ENCODE data around the gene AFG1L. TPM values are rescaled to one million over a fixed set of nuclear protein-coding genes. Genes with fewer than 3 reads are reported as not detected.
"Not testable (repeated sequence)": the region's sequence is repeated elsewhere in the genome, so short reads cannot be mapped to it uniquely, and the experiment has no call there.

The AFG1L gene
- total and polyA plus RNA-seq, 3 experiments from 2014 or later: 4.4 to 5.3 (median 4.4) TPM

- H3K4me1 Mint-ChIP-seq: peaks cover 53 to 89% (median 87%) of the 10 kb centered on the region in 3 donors
- POLR2A ChIA-PET: interaction anchor here (0.5 kb wide), 1 partner anchor 150 kb away, joined by 3 read pairs; no protein-coding TSS in a partner anchor
- peaks cover 30% of the 10 kb centered on the region for H3K4me1 ChIP-seq (ENCODE audit: insufficient read depth, low read length)
These were observed 40.1 kb upstream of the AFG1L start for GRCh38 chr6:108254433-108255410.

GRCh38 chr6:108260126-108260808 is 34.6 kb upstream of the AFG1L start:
- Histone ChIP-seq H3K4me3 (ENCODE audit: low read length) (peak overlapping the region; percentile 89), H3K4me1 (ENCODE audit: insufficient read depth, low read length) (peaks cover 29% of the 10 kb centered on the region), H3K9me3 (ENCODE audit: low read length) (no peaks in the 10 kb centered on the region), H3K27me3 (ENCODE audit: insufficient read depth, low read length, poor library complexity, severe bottlenecking) (no peaks in the 10 kb centered on the region), H3K27ac (ENCODE audit: low read depth, low read length) (peak overlapping the region; percentile 86), H3K36me3 (ENCODE audit: insufficient read depth, low read length) (no peaks in the 10 kb centered on the region)
- peak overlapping the region; percentile 89 to 99 (median 92) for H3K27ac Mint-ChIP-seq
- H3K4me3 Mint-ChIP-seq: peak overlapping the region; percentile 90 to 98 (median 93)
- H3K4me1 Mint-ChIP-seq: peaks cover 32 to 51% (median 49%) of the 10 kb centered on the region in 3 donors
- DNase-seq: peak in 3 of 5 donors; percentile 4 to 50 (median 15)
- H3K9me3 Mint-ChIP-seq: no peaks in the 10 kb centered on the region
- ChIA-PET POLR2A (interaction anchor here (0.6 to 2.0 kb wide), 6 partner anchors 9 to 1122 kb away, joined by 3 to 21 read pairs (median 6); partner anchors contain the start of genes AFG1L, CD164, CEP57L1 and SEC63), CTCF (interaction anchor here (1.0 to 1.2 kb wide), 3 partner anchors 8 to 801 kb away, joined by 3 to 4 read pairs (median 3); partner anchors contain the start of gene PDSS2)
- H3K36me3 Mint-ChIP-seq: peaks cover 0 to 15% (median 3%) of the 10 kb centered on the region in 3 donors
- H3K27me3 Mint-ChIP-seq: no peaks in the 10 kb centered on the region

More at GRCh38 chr6:108254433-108255410, 40.1 kb upstream of the AFG1L start:
- H3K27me3 Mint-ChIP-seq: no peaks in the 10 kb centered on the region
- DNase-seq: no peak
- Histone ChIP-seq H3K4me3 (ENCODE audit: low read length) (no peak overlapping the region), H3K36me3 (ENCODE audit: insufficient read depth, low read length) (no peaks in the 10 kb centered on the region), H3K27me3 (ENCODE audit: insufficient read depth, low read length, poor library complexity, severe bottlenecking) (no peaks in the 10 kb centered on the region), H3K27ac (ENCODE audit: low read depth, low read length) (no peak overlapping the region), H3K9me3 (ENCODE audit: low read length) (no peaks in the 10 kb centered on the region)
- H3K4me3 Mint-ChIP-seq: no peak overlapping the region
- CTCF ChIA-PET: no interaction called here
- no peaks in the 10 kb centered on the region for H3K9me3 Mint-ChIP-seq
- peaks cover 0 to 34% (median 7%) of the 10 kb centered on the region in 3 donors for H3K36me3 Mint-ChIP-seq
- H3K27ac Mint-ChIP-seq: peak overlapping the region in 6 of 8 donors; percentile 24 to 76 (median 55)

GRCh38 chr6:108260809-108261569 is 33.9 kb upstream of the AFG1L start, which contains the start of gene SNX3:
TSS of gene SNX3 (minus strand) at chr6:108261040. CDS start at chr6:108260921, 119 bp downstream.
- Histone ChIP-seq H3K9me3 (ENCODE audit: low read length) (no peaks in the 10 kb centered on the region), H3K27ac (ENCODE audit: low read depth, low read length) (peak within 1 kb of the TSS; percentile 86), H3K4me3 (ENCODE audit: low read length) (peak within 1 kb of the TSS; percentile 89), H3K36me3 (ENCODE audit: insufficient read depth, low read length) (no peaks in the 10 kb centered on the region), H3K4me1 (ENCODE audit: insufficient read depth, low read length) (peaks cover 28% of the 10 kb centered on the region), H3K27me3 (ENCODE audit: insufficient read depth, low read length, poor library complexity, severe bottlenecking) (no peaks in the 10 kb centered on the region)
- POLR2A ChIA-PET: interaction anchor here (0.6 to 2.0 kb wide), 9 partner anchors 9 to 1121 kb away, joined by 3 to 21 read pairs (median 5); partner anchors contain the start of genes AFG1L, CD164, CEP57L1 and SEC63
- Mint-ChIP-seq H3K9me3 (no peaks in the 10 kb centered on the region), H3K27ac (peak within 1 kb of the TSS; percentile 89 to 99 (median 98)), H3K4me3 (peak within 1 kb of the TSS; percentile 90 to 98 (median 93)), H3K27me3 (no peaks in the 10 kb centered on the region), H3K4me1 (peaks cover 29 to 43% (median 41%) of the 10 kb centered on the region in 3 donors), H3K36me3 (peaks cover 0 to 13% (median 3%) of the 10 kb centered on the region in 3 donors)
- CTCF ChIA-PET: interaction anchor here (1.0 to 1.2 kb wide), 4 partner anchors 9 to 802 kb away, joined by 3 to 4 read pairs (median 3); partner anchors contain the start of gene PDSS2
- DNase-seq: peak; percentile 82 to 94 (median 91)

GRCh38 chr6:108263371-108263770 is 31.5 kb upstream of the AFG1L start:
- no peaks in the 10 kb centered on the region for H3K9me3 Mint-ChIP-seq
- H3K36me3 ChIP-seq (ENCODE audit: insufficient read depth, low read length): no peaks in the 10 kb centered on the region
- H3K36me3 Mint-ChIP-seq: peaks cover 0 to 7% (median 0%) of the 10 kb centered on the region in 3 donors
- H3K9me3 ChIP-seq (ENCODE audit: low read length): no peaks in the 10 kb centered on the region
- ChIA-PET POLR2A (no interaction called here), CTCF (interaction anchor here (1.4 kb wide), 1 partner anchor 31 kb away, joined by 3 read pairs; the partner anchor contains the start of gene AFG1L)
- peak overlapping the region in 1 of 8 donors; percentile 38 for H3K27ac Mint-ChIP-seq
- H3K4me1 Mint-ChIP-seq: peaks cover 19 to 26% (median 24%) of the 10 kb centered on the region in 3 donors
- peaks cover 25% of the 10 kb centered on the region for H3K4me1 ChIP-seq (ENCODE audit: insufficient read depth, low read length)
- peak overlapping the region in 1 of 7 donors; percentile 13 for H3K4me3 Mint-ChIP-seq
- H3K27ac ChIP-seq (ENCODE audit: low read depth, low read length): no peak overlapping the region
- no peak overlapping the region for H3K4me3 ChIP-seq (ENCODE audit: low read length)
- H3K27me3 ChIP-seq (ENCODE audit: insufficient read depth, low read length, poor library complexity, severe bottlenecking): no peaks in the 10 kb centered on the region
- no peaks in the 10 kb centered on the region for H3K27me3 Mint-ChIP-seq
- no peak for DNase-seq

- no peak overlapping the region for H3K27ac Mint-ChIP-seq
- peaks cover 2 to 3% of the 10 kb centered on the region in 2 donors for H3K27me3 Mint-ChIP-seq
- H3K9me3 Mint-ChIP-seq: no peaks in the 10 kb centered on the region
- no peaks in the 10 kb centered on the region for H3K36me3 Mint-ChIP-seq
- H3K4me3 ChIP-seq (ENCODE audit: low read length): no peak overlapping the region
- ChIA-PET POLR2A (no interaction called here), CTCF (no interaction called here)
- H3K36me3 ChIP-seq (ENCODE audit: insufficient read depth, low read length): no peaks in the 10 kb centered on the region
- H3K4me1 Mint-ChIP-seq: no peaks in the 10 kb centered on the region
- no peak overlapping the region for H3K27ac ChIP-seq (ENCODE audit: low read depth, low read length)
- H3K27me3 ChIP-seq (ENCODE audit: insufficient read depth, low read length, poor library complexity, severe bottlenecking): no peaks in the 10 kb centered on the region
- no peaks in the 10 kb centered on the region for H3K4me1 ChIP-seq (ENCODE audit: insufficient read depth, low read length)
- no peak for DNase-seq
- H3K9me3 ChIP-seq (ENCODE audit: low read length): no peaks in the 10 kb centered on the region
- peak overlapping the region in 1 of 7 donors; percentile 9 for H3K4me3 Mint-ChIP-seq
These were observed 26.0 kb upstream of the AFG1L start for GRCh38 chr6:108268845-108269244.

- H3K4me3 Mint-ChIP-seq; H3K4me1 ChIP-seq (ENCODE audit: insufficient read depth, low read length): not testable (repeated sequence)
These were observed 24.9 kb upstream of the AFG1L start for GRCh38 chr6:108269955-108270354.

GRCh38 chr6:108274546-108274945 is 20.3 kb upstream of the AFG1L start:
- Histone ChIP-seq H3K4me3 (ENCODE audit: low read length) (no peak overlapping the region), H3K4me1 (ENCODE audit: insufficient read depth, low read length) (no peaks in the 10 kb centered on the region), H3K27me3 (ENCODE audit: insufficient read depth, low read length, poor library complexity, severe bottlenecking) (no peaks in the 10 kb centered on the region), H3K36me3 (ENCODE audit: insufficient read depth, low read length) (no peaks in the 10 kb centered on the region), H3K27ac (ENCODE audit: low read depth, low read length) (no peak overlapping the region), H3K9me3 (ENCODE audit: low read length) (no peaks in the 10 kb centered on the region)
- Mint-ChIP-seq H3K27ac (no peak overlapping the region), H3K27me3 (peaks cover 2 to 3% of the 10 kb centered on the region in 2 donors), H3K9me3 (no peaks in the 10 kb centered on the region), H3K36me3 (no peaks in the 10 kb centered on the region), H3K4me1 (no peaks in the 10 kb centered on the region), H3K4me3 (no peak overlapping the region)
- DNase-seq: no peak
- POLR2A ChIA-PET: no interaction called here
- CTCF ChIA-PET: no interaction called here

More at GRCh38 chr6:108269955-108270354, 24.9 kb upstream of the AFG1L start:
- H3K36me3 ChIP-seq (ENCODE audit: insufficient read depth, low read length); CTCF ChIA-PET; H3K27ac ChIP-seq (ENCODE audit: low read depth, low read length); H3K4me1 Mint-ChIP-seq; H3K9me3 Mint-ChIP-seq; H3K4me3 ChIP-seq (ENCODE audit: low read length); H3K36me3 Mint-ChIP-seq; H3K27me3 Mint-ChIP-seq; H3K27me3 ChIP-seq (ENCODE audit: insufficient read depth, low read length, poor library complexity, severe bottlenecking); POLR2A ChIA-PET; H3K27ac Mint-ChIP-seq; H3K9me3 ChIP-seq (ENCODE audit: low read length); DNase-seq: not testable (repeated sequence)
